ENCODE measurements around the gene TERT.

The TERT gene

GRCh38 chr5:1256776-1257175, 38.1 kb downstream of the TERT start:
- H3K9me3 ChIP-seq (ENCODE audit: control insufficient read depth, insufficient read depth, low read depth, low read length), result no peaks in the 10 kb centered on the region
- H3K36me3 ChIP-seq (ENCODE audit: control insufficient read depth in 2 of 2, insufficient read depth in 1 of 2, low read length in 2 of 2), result no peaks in the 10 kb centered on the region
- ChIA-PET CTCF (interaction anchor here (0.6 kb wide), 1 partner anchor 89 kb away, joined by 3 read pairs; no protein-coding TSS in a partner anchor), POLR2A (no interaction called here)
- H3K4me3 ChIP-seq (ENCODE audit: low read depth, low read length), result no peak overlapping the region
- TF ChIP-seq ZBTB8A (tag by site-specific recombination; IDR thresholded peaks at IDR 0.05) (no peak), PBX3 (CRISPR knock-in tag; IDR thresholded peaks at IDR 0.05) (no peak), ZSCAN5A (tag by site-specific recombination; IDR thresholded peaks at IDR 0.05) (no peak), ZNF202 (tag by site-specific recombination; IDR thresholded peaks at IDR 0.05; ENCODE audit: borderline replicate concordance) (no peak), KLF7 (tag by site-specific recombination; IDR thresholded peaks at IDR 0.05; ENCODE audit: borderline replicate concordance) (no peak), GLI4 (tag by site-specific recombination; IDR thresholded peaks at IDR 0.05) (no peak), MYNN (tag by site-specific recombination; IDR thresholded peaks at IDR 0.05; ENCODE audit: borderline replicate concordance) (no peak), ZNF596 (tag by site-specific recombination; IDR thresholded peaks at IDR 0.05) (no peak)
- H3K4me1 ChIP-seq (ENCODE audit: control insufficient read depth, insufficient read depth, low read length), result no peaks in the 10 kb centered on the region
- no peak overlapping the region for H3K27ac ChIP-seq (ENCODE audit: extremely low read depth, low read depth, low read length)

- Histone ChIP-seq H3K36me3 (ENCODE audit: control insufficient read depth in 2 of 2, insufficient read depth in 1 of 2, low read length in 2 of 2) (no peaks in the 10 kb centered on the region), H3K4me1 (ENCODE audit: control insufficient read depth, insufficient read depth, low read length) (no peaks in the 10 kb centered on the region), H3K4me3 (ENCODE audit: low read depth, low read length) (no peak overlapping the region), H3K9me3 (ENCODE audit: control insufficient read depth, insufficient read depth, low read depth, low read length) (no peaks in the 10 kb centered on the region), H3K27ac (ENCODE audit: extremely low read depth, low read depth, low read length) (no peak overlapping the region)
- ChIA-PET CTCF (no interaction called here), POLR2A (no interaction called here)
- TF ChIP-seq ZNF18 (tag by site-specific recombination; IDR thresholded peaks at IDR 0.05) (no peak), PRDM10 (tag by site-specific recombination; IDR thresholded peaks at IDR 0.05) (peak; percentile 32; the same call in 1 of the 2 replicates)
Observed at GRCh38 chr5:1255081-1255561, 39.7 kb downstream of the TERT start.

GRCh38 chr5:1254196-1254595, 40.7 kb downstream of the TERT start:
- POLR2A ChIA-PET, result no interaction called here
- Histone ChIP-seq H3K9me3 (ENCODE audit: control insufficient read depth, insufficient read depth, low read depth, low read length) (no peaks in the 10 kb centered on the region), H3K36me3 (ENCODE audit: control insufficient read depth in 2 of 2, insufficient read depth in 1 of 2, low read length in 2 of 2) (no peaks in the 10 kb centered on the region), H3K4me3 (ENCODE audit: low read depth, low read length) (no peak overlapping the region), H3K4me1 (ENCODE audit: control insufficient read depth, insufficient read depth, low read length) (no peaks in the 10 kb centered on the region), H3K27ac (ENCODE audit: extremely low read depth, low read depth, low read length) (no peak overlapping the region)
- TF ChIP-seq ZNF701 (tag by site-specific recombination; IDR thresholded peaks at IDR 0.05) (no peak), GLIS2 (tag by site-specific recombination; IDR thresholded peaks at IDR 0.05) (0 out of 2 replicates have a peak, but pooled peaks have one; percentile 15)
- CTCF ChIA-PET, result no interaction called here
